Measurements from ENCODE around the gene MAGI2. TPM values are rescaled to one million over a fixed set of nuclear protein-coding genes. Genes with fewer than 3 reads are reported as not detected.

The MAGI2 gene
- total RNA-seq, 2 donors from 2014 or later = 18.3 to 31.8 TPM

GRCh38 chr7:78620920-78621319 lies 832.5 kb downstream of the MAGI2 start:
- no peaks in the 10 kb centered on the region for H3K9me3 ChIP-seq
- TF ChIP-seq, protein P1, sequence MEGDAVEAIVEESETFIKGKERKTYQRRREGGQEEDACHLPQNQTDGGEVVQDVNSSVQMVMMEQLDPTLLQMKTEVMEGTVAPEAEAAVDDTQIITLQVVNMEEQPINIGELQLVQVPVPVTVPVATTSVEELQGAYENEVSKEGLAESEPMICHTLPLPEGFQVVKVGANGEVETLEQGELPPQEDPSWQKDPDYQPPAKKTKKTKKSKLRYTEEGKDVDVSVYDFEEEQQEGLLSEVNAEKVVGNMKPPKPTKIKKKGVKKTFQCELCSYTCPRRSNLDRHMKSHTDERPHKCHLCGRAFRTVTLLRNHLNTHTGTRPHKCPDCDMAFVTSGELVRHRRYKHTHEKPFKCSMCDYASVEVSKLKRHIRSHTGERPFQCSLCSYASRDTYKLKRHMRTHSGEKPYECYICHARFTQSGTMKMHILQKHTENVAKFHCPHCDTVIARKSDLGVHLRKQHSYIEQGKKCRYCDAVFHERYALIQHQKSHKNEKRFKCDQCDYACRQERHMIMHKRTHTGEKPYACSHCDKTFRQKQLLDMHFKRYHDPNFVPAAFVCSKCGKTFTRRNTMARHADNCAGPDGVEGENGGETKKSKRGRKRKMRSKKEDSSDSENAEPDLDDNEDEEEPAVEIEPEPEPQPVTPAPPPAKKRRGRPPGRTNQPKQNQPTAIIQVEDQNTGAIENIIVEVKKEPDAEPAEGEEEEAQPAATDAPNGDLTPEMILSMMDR (IDR thresholded peaks at IDR 0.05) = no peak
- H3K4me3 ChIP-seq = no peak overlapping the region
- no peaks in the 10 kb centered on the region for H3K4me1 ChIP-seq (ENCODE audit: control insufficient read depth in 1 of 2, low read depth in 2 of 2)
- ATAC-seq (ENCODE audit: insufficient number of reproducible peaks, low FRiP score, low read depth) (no peak), DNase-seq (ENCODE audit: low spot score) (no peak)
- no peaks in the 10 kb centered on the region for H3K27me3 ChIP-seq (replicated peaks; ENCODE audit: insufficient read depth)
- H3K36me3 ChIP-seq = no peaks in the 10 kb centered on the region
- H3K27ac ChIP-seq = no peak overlapping the region

DNA sequence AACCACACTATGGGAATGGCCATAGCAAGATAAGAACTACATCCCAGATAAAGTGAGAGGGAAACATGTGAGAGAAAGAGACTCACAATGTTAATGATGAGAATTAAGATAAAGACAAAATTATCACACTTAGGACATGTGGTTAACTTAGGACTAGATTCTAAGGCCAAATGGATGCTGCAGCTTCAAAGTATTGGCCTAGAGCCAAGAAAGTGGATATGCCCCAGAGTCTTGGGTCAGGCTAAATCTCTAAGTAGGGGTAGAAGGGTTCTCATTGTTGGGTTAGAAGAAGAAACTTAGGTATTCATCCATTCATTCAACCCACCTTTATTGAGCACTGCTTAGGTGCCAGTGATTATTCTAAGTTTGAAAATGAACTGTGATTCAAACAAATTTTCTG lies 836.9 kb downstream of the MAGI2 start:
- no peak overlapping the region for H3K4me3 ChIP-seq
- no peak overlapping the region for H3K27ac ChIP-seq
- no peaks in the 10 kb centered on the region for H3K27me3 ChIP-seq (replicated peaks; ENCODE audit: insufficient read depth)
- no peaks in the 10 kb centered on the region for H3K9me3 ChIP-seq
- no peak for ATAC-seq (ENCODE audit: insufficient number of reproducible peaks, low FRiP score, low read depth)
- no peaks in the 10 kb centered on the region for H3K4me1 ChIP-seq (ENCODE audit: control insufficient read depth in 1 of 2, low read depth in 2 of 2)
- no peak for DNase-seq (ENCODE audit: low spot score)
- TF ChIP-seq, protein P1 (IDR thresholded peaks at IDR 0.05) = no peak
- H3K36me3 ChIP-seq = no peaks in the 10 kb centered on the region

DNA sequence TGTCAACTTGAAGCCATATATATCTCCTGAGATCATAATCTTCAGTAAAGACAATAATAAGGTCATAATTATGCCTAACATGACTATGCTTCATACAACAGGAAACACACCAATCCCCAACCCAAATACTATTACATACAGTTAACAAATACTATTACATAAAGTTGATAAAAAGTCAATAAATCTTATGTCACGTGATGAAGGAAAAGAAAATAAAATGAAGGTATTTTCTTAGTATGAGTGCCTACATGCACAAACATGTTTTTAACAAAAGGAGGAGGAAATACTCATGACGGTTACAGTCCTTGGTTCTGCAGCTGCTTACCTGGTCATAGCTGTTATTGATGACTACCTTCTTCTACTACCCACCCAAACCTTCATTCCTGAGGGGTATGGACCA lies 844.2 kb downstream of the MAGI2 start:
- ATAC-seq (ENCODE audit: insufficient number of reproducible peaks, low FRiP score, low read depth) (no peak), DNase-seq (ENCODE audit: low spot score) (no peak)
- no peaks in the 10 kb centered on the region for H3K27me3 ChIP-seq (replicated peaks; ENCODE audit: insufficient read depth)
- H3K27ac ChIP-seq = no peak overlapping the region
- TF ChIP-seq, protein P1 (IDR thresholded peaks at IDR 0.05) = no peak
- no peak overlapping the region for H3K4me3 ChIP-seq
- no peaks in the 10 kb centered on the region for H3K36me3 ChIP-seq
- H3K4me1 ChIP-seq (ENCODE audit: control insufficient read depth in 1 of 2, low read depth in 2 of 2) = no peaks in the 10 kb centered on the region
- no peaks in the 10 kb centered on the region for H3K9me3 ChIP-seq

DNA sequence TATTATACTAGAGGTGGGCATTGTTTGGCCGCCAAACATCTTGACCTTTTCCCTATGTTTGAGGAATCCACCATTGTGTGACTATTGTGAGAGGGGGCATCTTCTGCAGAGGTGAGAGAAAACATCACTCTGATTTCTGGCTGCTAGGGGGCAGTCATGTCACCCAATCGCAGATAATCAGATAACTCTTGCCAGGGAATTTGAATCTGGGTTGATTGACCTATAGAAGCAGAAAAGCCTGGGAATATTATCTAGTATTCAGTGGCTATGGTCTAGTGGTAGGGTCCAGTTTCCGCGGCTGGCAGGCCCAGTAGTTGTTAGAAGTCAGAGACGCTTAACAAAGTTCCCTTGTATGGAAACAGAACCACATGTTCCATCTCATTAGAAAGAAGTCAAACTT lies 846.4 kb downstream of the MAGI2 start:
- Histone ChIP-seq H3K27me3 (replicated peaks; ENCODE audit: insufficient read depth) (no peaks in the 10 kb centered on the region), H3K9me3 (no peaks in the 10 kb centered on the region), H3K27ac (no peak overlapping the region), H3K4me3 (no peak overlapping the region), H3K36me3 (no peaks in the 10 kb centered on the region), H3K4me1 (ENCODE audit: control insufficient read depth in 1 of 2, low read depth in 2 of 2) (no peaks in the 10 kb centered on the region)
- DNase-seq (ENCODE audit: low spot score) (no peak), ATAC-seq (ENCODE audit: insufficient number of reproducible peaks, low FRiP score, low read depth) (no peak)
- TF ChIP-seq, protein P1 (IDR thresholded peaks at IDR 0.05) = no peak

GRCh38 chr7:78605119-78605518 lies 848.3 kb downstream of the MAGI2 start:
- DNase-seq (ENCODE audit: low spot score) (no peak), ATAC-seq (ENCODE audit: insufficient number of reproducible peaks, low FRiP score, low read depth) (no peak)
- H3K4me1 ChIP-seq (ENCODE audit: control insufficient read depth in 1 of 2, low read depth in 2 of 2) = no peaks in the 10 kb centered on the region
- no peak overlapping the region for H3K27ac ChIP-seq
- no peaks in the 10 kb centered on the region for H3K36me3 ChIP-seq
- TF ChIP-seq, protein P1 (IDR thresholded peaks at IDR 0.05) = no peak
- H3K4me3 ChIP-seq = no peak overlapping the region
- H3K27me3 ChIP-seq (replicated peaks; ENCODE audit: insufficient read depth) = no peaks in the 10 kb centered on the region
- H3K9me3 ChIP-seq = no peaks in the 10 kb centered on the region
